ENCODE data around the gene MGARP. TPM values are rescaled to one million over a fixed set of nuclear protein-coding genes. Genes with fewer than 3 reads are reported as not detected.

The MGARP gene
- total and polyA plus RNA-seq, 2 of the 4 experiments (the other 2 are of a cell fraction), result 34.7 to 35.0 TPM

DNA sequence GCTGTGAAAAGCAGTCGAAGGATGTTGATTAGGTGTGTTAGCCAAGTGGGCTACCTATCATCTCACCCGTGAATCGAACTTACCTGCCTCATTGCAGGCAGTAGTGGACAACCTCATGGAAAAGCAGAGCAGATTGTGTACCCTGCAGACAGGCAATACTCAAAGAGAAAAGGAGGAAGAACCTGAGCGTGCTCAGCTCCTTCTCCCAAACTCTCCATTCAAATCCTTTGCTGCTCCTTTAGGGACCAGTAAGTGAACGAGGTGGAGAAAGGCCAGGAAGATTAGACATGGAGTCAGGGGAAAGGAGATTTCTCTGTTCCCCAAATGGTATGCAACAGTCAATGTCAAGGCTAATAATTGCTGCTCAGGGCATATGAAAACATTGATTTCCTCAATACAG is 57.8 kb downstream of the MGARP start:
- Histone ChIP-seq H3K4me3 (ENCODE audit: insufficient read depth, low read depth, low read length) (no peak overlapping the region), H2AK5ac (ENCODE audit: low read depth, low read length) (no peak overlapping the region), H3K56ac (ENCODE audit: extremely low read depth, insufficient read depth, low read length) (no peak overlapping the region), H3K27me3 (ENCODE audit: control insufficient read depth, insufficient read depth, low read length) (no peaks in the 10 kb centered on the region), H3K9me3 (ENCODE audit: control insufficient read depth, insufficient read depth, low read length) (no peaks in the 10 kb centered on the region), H2BK15ac (ENCODE audit: low read depth, low read length) (no peak overlapping the region), H4K91ac (ENCODE audit: insufficient read depth, low read depth, low read length) (no peak overlapping the region), H3K18ac (ENCODE audit: low read depth, low read length) (no peak overlapping the region), H4K8ac (ENCODE audit: low read depth in 2 of 2, low read length in 2 of 2) (no peak overlapping the region), H3K23ac (ENCODE audit: low read depth, low read length) (no peak overlapping the region), H3K79me1 (ENCODE audit: low read depth in 1 of 2, low read length in 2 of 2) (no peaks in the 10 kb centered on the region), H2BK20ac (ENCODE audit: low read depth, low read length) (no peak overlapping the region), H3K4me1 (ENCODE audit: control insufficient read depth, insufficient read depth, low read length) (no peaks in the 10 kb centered on the region), H3K27ac (ENCODE audit: insufficient read depth, low read length) (no peak overlapping the region), H3K4ac (ENCODE audit: low read depth, low read length) (no peak overlapping the region), H2BK5ac (ENCODE audit: low read depth, low read length, poor library complexity, severe bottlenecking) (no peak overlapping the region), H4K5ac (ENCODE audit: low read depth, low read length) (no peak overlapping the region), H2AFZ (replicated peaks; ENCODE audit: low read length, poor library complexity) (no peak overlapping the region), H3K9ac (ENCODE audit: low read depth, low read length) (no peak overlapping the region), H4K20me1 (ENCODE audit: insufficient read depth, low read length) (no peaks in the 10 kb centered on the region), H2BK120ac (ENCODE audit: low read depth, low read length) (no peak overlapping the region), H3K9me1 (ENCODE audit: insufficient read depth, low read length) (no peaks in the 10 kb centered on the region), H3K36me3 (ENCODE audit: control insufficient read depth, insufficient read depth, low read length) (no peaks in the 10 kb centered on the region), H3K4me2 (ENCODE audit: low read depth, low read length) (no peak overlapping the region), H3K14ac (replicated peaks; ENCODE audit: low read depth, low read length) (no peak overlapping the region), H2AK9ac (replicated peaks; ENCODE audit: low read depth, low read length, poor library complexity) (no peak overlapping the region)
- ChIA-PET CTCF (no interaction called here), POLR2A (ENCODE audit: unreplicated experiment) (no interaction called here)
- ATAC-seq (ENCODE audit: low read depth), result no peak
- BruUV-seq (replicated peaks), result no TSS peak
- intact Hi-C loops (cut with micrococcal nuclease), result no loop called here
- WGBS, 2 experiments (ENCODE audit: extremely low coverage in 2 of 2, insufficient read length in 1 of 2), result no CpG with 5 or more reads among the region's 5 CpGs
- dilution Hi-C loops (cut with HindIII; ENCODE audit: low sequenced_read_pairs, unreplicated experiment), result no loop called here
- in situ Hi-C loops (cut with MboI; ENCODE audit: low sequenced_read_pairs), result no loop called here
- TF ChIP-seq RCOR1 (IDR thresholded peaks at IDR 0.05; ENCODE audit: insufficient replicate concordance, low read length) (no peak), BHLHE40 (IDR thresholded peaks at IDR 0.05; ENCODE audit: low read depth, low read length) (no peak), NFE2L2 (IDR thresholded peaks at IDR 0.05; ENCODE audit: low read depth, low read length) (no peak)
- no peak for DNase-seq

All from IMR-90 (cell line).